ENCODE data around the gene HES5. TPM values are rescaled to one million over a fixed set of nuclear protein-coding genes. Genes with fewer than 3 reads are reported as not detected.
"Not testable (repeated sequence)": the region's sequence is repeated elsewhere in the genome, so short reads cannot be mapped to it uniquely, and the experiment has no call there.

Gene HES5
- total and polyA plus RNA-seq, 2 donors (not counting 1 experiment from before 2014, with no cell fraction given) = not detected

DNA sequence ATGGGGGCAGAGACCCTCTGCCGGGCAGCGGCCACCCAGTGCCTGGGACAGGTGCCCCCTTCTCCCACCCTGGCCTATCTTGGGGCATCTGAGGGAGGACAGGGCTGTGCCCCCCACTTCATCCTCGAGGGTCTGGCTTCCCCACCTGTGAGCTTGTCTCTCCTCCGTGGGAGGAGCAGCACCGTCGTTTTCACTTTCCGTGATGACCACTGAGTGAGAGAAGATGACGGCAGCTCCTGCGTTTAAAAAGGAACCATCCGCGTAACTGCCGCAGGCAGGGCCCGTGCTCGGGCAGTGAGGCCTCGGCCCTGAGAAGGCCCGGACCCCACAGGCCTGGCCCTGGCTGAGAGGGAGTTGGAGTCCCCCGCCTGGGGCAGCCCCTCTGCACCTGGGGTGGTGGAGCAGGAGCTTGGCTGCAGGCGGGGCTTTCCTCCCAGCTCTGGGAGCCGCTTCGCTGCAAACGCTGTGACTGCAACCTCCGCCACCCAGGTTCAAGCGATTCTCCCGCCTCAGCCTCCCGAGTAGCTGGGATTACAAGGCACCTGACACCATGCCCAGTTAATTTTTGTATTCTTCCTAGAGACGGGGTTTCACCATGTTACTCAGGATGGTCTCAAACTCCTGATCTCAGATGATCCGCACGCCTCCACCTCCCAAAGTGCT is 19.4 kb upstream of the HES5 start:
- not testable (repeated sequence) for H3K79me2 ChIP-seq (ENCODE audit: control insufficient read depth, insufficient read depth, low read length); H3K4me3 ChIP-seq (replicated peaks in 1 of 4; ENCODE audit: control extremely low read depth in 1 of 4, insufficient read depth in 1 of 4, low read depth in 3 of 4, low read length in 4 of 4); DNase-seq (ENCODE audit: low read depth in 2 of 2); H3K4me2 ChIP-seq (ENCODE audit: extremely low read depth, insufficient read depth, low read length); H4K20me1 ChIP-seq (ENCODE audit: control insufficient read depth, extremely low read depth, insufficient read depth, low read length); H2AFZ ChIP-seq (ENCODE audit: low read length); H3K27me3 ChIP-seq (ENCODE audit: control insufficient read depth, insufficient read depth, low read length); H3K9me3 ChIP-seq (ENCODE audit: control insufficient read depth, insufficient read depth, low read depth, low read length); H3K36me3 ChIP-seq (ENCODE audit: control insufficient read depth, insufficient read depth, low read length); H3K9ac ChIP-seq (ENCODE audit: insufficient read depth, low read length)
- peaks cover 14% of the 10 kb centered on the region for H3K4me1 ChIP-seq (ENCODE audit: control insufficient read depth, extremely low read depth, insufficient read depth, low read length)
- peak overlapping the region; percentile 57 for H3K27ac ChIP-seq (ENCODE audit: insufficient read depth, low read length)

DNA sequence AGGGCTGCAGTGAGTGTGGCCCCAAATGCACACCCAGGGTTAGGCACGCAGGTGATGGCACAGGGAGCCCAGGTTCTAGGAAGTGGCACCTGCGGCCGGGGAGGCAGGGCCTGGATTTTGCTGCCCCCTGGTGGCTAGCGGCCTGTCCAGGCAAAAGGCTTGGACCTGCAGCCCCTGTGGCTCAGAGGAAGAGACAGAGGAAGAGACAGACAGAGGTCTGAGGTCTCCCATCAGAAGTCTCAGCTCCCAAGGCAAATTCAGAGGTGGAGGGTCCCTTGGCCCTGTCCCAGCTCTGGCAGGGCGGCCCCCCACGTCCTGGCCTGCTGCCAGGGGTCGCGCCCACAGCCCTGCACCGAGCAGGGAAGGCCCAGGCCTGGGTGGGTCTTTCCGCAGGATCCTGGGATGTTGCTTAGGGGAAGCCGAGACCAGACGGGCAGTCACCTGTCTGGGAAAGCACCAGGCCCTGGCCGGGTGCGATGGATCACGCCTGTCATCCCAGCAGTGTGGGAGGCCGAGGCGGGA is 18.1 kb upstream of the HES5 start:
- peak overlapping the region in 1 of 4 experiments; percentile 4 for H3K4me3 ChIP-seq (replicated peaks in 1 of 4; ENCODE audit: control extremely low read depth in 1 of 4, insufficient read depth in 1 of 4, low read depth in 3 of 4, low read length in 4 of 4)
- peaks cover 14% of the 10 kb centered on the region for H3K4me1 ChIP-seq (ENCODE audit: control insufficient read depth, extremely low read depth, insufficient read depth, low read length)
- peak overlapping the region; percentile 43 for H3K27ac ChIP-seq (ENCODE audit: insufficient read depth, low read length)
- no peaks in the 10 kb centered on the region for H3K36me3 ChIP-seq (ENCODE audit: control insufficient read depth, insufficient read depth, low read length)
- DNase-seq (ENCODE audit: low read depth in 2 of 2) = peak; percentile 48 to 62
- no peak for TF ChIP-seq EZH2 (IDR thresholded peaks at IDR 0.05; ENCODE audit: low read length, missing control alignments)
- TF ChIP-seq, protein P1, sequence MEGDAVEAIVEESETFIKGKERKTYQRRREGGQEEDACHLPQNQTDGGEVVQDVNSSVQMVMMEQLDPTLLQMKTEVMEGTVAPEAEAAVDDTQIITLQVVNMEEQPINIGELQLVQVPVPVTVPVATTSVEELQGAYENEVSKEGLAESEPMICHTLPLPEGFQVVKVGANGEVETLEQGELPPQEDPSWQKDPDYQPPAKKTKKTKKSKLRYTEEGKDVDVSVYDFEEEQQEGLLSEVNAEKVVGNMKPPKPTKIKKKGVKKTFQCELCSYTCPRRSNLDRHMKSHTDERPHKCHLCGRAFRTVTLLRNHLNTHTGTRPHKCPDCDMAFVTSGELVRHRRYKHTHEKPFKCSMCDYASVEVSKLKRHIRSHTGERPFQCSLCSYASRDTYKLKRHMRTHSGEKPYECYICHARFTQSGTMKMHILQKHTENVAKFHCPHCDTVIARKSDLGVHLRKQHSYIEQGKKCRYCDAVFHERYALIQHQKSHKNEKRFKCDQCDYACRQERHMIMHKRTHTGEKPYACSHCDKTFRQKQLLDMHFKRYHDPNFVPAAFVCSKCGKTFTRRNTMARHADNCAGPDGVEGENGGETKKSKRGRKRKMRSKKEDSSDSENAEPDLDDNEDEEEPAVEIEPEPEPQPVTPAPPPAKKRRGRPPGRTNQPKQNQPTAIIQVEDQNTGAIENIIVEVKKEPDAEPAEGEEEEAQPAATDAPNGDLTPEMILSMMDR (conservative IDR thresholded peaks at IDR 0.05 in 1 of 2, IDR thresholded peaks at IDR 0.05 in 1 of 2; ENCODE audit: low read depth in 1 of 2, low read length in 2 of 2) = peak; percentile 88 to 95
- no peaks in the 10 kb centered on the region for H3K27me3 ChIP-seq (ENCODE audit: control insufficient read depth, insufficient read depth, low read length)
- H3K9me3 ChIP-seq (ENCODE audit: control insufficient read depth, insufficient read depth, low read depth, low read length) = no peaks in the 10 kb centered on the region
- peak overlapping the region; percentile 55 for H3K9ac ChIP-seq (ENCODE audit: insufficient read depth, low read length)
- peak overlapping the region; percentile 59 for H3K4me2 ChIP-seq (ENCODE audit: extremely low read depth, insufficient read depth, low read length)
- no peaks in the 10 kb centered on the region for H3K79me2 ChIP-seq (ENCODE audit: control insufficient read depth, insufficient read depth, low read length)
- H2AFZ ChIP-seq (ENCODE audit: low read length) = peak overlapping the region; percentile 41
- no peaks in the 10 kb centered on the region for H4K20me1 ChIP-seq (ENCODE audit: control insufficient read depth, extremely low read depth, insufficient read depth, low read length)

DNA sequence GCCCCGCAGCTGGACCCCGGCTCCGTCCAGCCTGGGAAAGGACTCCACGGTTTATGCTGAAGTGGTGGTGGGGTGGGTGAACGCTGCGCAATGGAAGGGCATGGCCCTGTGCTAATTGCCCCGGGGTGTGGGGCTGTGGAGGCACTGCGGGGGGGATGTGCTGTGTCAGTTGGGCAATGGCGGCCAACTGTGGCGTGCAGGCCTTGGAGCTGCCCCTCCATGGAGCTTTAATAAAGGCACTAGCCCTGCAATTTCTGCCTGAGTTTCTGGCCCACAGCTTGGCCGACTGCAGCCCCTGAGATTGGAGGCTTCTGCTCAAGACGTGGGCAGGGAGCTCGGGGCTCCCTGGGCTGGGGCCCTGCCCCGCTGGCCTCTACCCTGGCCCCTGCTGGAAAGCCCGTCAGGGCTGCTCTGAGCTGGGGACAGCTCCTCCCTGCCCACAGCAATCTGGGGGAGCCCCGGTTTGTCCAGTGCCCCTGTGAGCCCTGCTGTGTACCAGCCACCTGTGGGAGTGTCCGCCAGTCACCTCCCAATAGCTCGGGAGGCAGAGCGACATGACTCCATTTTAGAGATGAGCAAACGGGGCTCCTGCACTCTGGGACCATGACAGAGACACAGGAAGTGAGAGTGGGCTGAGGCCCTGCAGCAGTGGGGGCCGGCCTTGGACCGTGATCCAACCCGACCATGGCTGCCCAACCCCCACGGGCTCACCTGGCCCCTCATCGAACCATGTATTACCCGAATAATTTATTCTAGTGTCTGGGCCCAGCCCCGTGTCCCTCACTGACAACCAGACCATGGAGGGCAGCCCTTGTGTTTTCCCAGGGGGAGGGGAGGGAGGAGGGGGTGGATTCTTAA is 17.4 kb upstream of the HES5 start:
- Histone ChIP-seq H3K9me3 (ENCODE audit: control insufficient read depth, insufficient read depth, low read depth, low read length) (no peaks in the 10 kb centered on the region), H3K36me3 (ENCODE audit: control insufficient read depth, insufficient read depth, low read length) (no peaks in the 10 kb centered on the region), H3K4me3 (replicated peaks in 1 of 4; ENCODE audit: control extremely low read depth in 1 of 4, insufficient read depth in 1 of 4, low read depth in 3 of 4, low read length in 4 of 4) (peak overlapping the region in 2 of 4 experiments; percentile 57 to 63), H2AFZ (ENCODE audit: low read length) (no peak overlapping the region), H3K4me2 (ENCODE audit: extremely low read depth, insufficient read depth, low read length) (peak overlapping the region; percentile 37), H3K27me3 (ENCODE audit: control insufficient read depth, insufficient read depth, low read length) (no peaks in the 10 kb centered on the region), H3K4me1 (ENCODE audit: control insufficient read depth, extremely low read depth, insufficient read depth, low read length) (peaks cover 14% of the 10 kb centered on the region), H3K27ac (ENCODE audit: insufficient read depth, low read length) (no peak overlapping the region), H4K20me1 (ENCODE audit: control insufficient read depth, extremely low read depth, insufficient read depth, low read length) (no peaks in the 10 kb centered on the region), H3K79me2 (ENCODE audit: control insufficient read depth, insufficient read depth, low read length) (no peaks in the 10 kb centered on the region), H3K9ac (ENCODE audit: insufficient read depth, low read length) (no peak overlapping the region)
- DNase-seq (ENCODE audit: low read depth in 2 of 2) = no peak
- TF ChIP-seq EZH2 (IDR thresholded peaks at IDR 0.05; ENCODE audit: low read length, missing control alignments) = no peak
- TF ChIP-seq, protein P1 (conservative IDR thresholded peaks at IDR 0.05 in 1 of 2, IDR thresholded peaks at IDR 0.05 in 1 of 2; ENCODE audit: low read depth in 1 of 2, low read length in 2 of 2) = no peak

All from fibroblast of lung (primary cell).